Spinal cord (tissue), 10 donors: Measurements from ENCODE around the gene ZNF532. TPM values are rescaled to one million over a fixed set of nuclear protein-coding genes. Genes with fewer than 3 reads are reported as not detected.
"Not testable (repeated sequence)": the region's sequence is repeated elsewhere in the genome, so short reads cannot be mapped to it uniquely, and the experiment has no call there.

Experiments used
- DNase-seq, 6 donors: peaks; one replicate each; pipeline versions ENCODE4 v3.0.0 to v3.0.0-alpha.2; 2013 to 2015; ENCODE audit warnings: low spot score in 6 of 6, low read depth in 4 of 6
- H3K27ac ChIP-seq: one replicate; pipeline ENCODE4 v1.5.1; 2013; ENCODE audit warnings: low read depth, low read length, control low read depth
- H3K27me3 ChIP-seq: one replicate; pipeline ENCODE4 v1.6.1; 2013; ENCODE audit warnings: low read length; ENCODE audit not compliant: control insufficient read depth, insufficient read depth
- H3K36me3 ChIP-seq: one replicate; pipeline ENCODE4 v1.6.1; 2013; ENCODE audit warnings: low read length; ENCODE audit not compliant: control insufficient read depth, insufficient read depth
- H3K4me1 ChIP-seq: one replicate; pipeline ENCODE4 v1.6.1; 2013; ENCODE audit warnings: low read length; ENCODE audit not compliant: control insufficient read depth, insufficient read depth
- H3K4me3 ChIP-seq: one replicate; pipeline ENCODE4 v1.5.1; 2013; ENCODE audit warnings: low read depth, low read length, control low read depth
- H3K9me3 ChIP-seq: one replicate; pipeline ENCODE4 v1.6.1; 2013; ENCODE audit warnings: low read length; ENCODE audit not compliant: control insufficient read depth, insufficient read depth
- WGBS: methylation state at CpG from one replicate; pipeline ENCODE4 v1.1.5; 2013; ENCODE audit warnings: missing lambda C conversion rate; ENCODE audit not compliant: insufficient coverage; 5-methylcytosine and 5-hydroxymethylcytosine counted together
- long read RNA-seq, 4 donors: transcript quantifications; one replicate each; lab custom pipeline, GENCODE V29; 2026
- polyA plus RNA-seq, 2 donors: library from polyadenylated mRNA; unstranded; fragments of 120-200 nt; gene quantifications; one replicate each; pipeline ENCODE4 v1.2.1, GENCODE V29; 2013; ENCODE audit not compliant: insufficient read length in 2 of 2
- total RNA-seq, 2 donors: library from RNA; depleted of rRNA in 1 of 2; stranded (reverse); fragments of 120-200 nt in 1 of 2; fragments of >200 nt in 1 of 2; gene quantifications; one replicate each; pipeline versions ENCODE4 v1.2.3 to v1.2.4, GENCODE V29; 2013 to 2014
- donor health status: healthy.

Gene ZNF532
- total RNA-seq (100 to 1,000 TPM; 106 to 118 TPM), polyA plus RNA-seq (100 to 1,000 TPM; 126 to 147 TPM)
- long read RNA-seq, donor 1, full-length matches to known transcripts, result 23 of 23 reads
- long read RNA-seq, donor 1, partial matches to known transcripts, result 0 of 23 reads
- long read RNA-seq, donor 1, other reads (novel, unspliced or antisense), result 0 of 23 reads
- long read RNA-seq, donor 2, full-length matches to known transcripts, result 14 of 27 reads
- long read RNA-seq, donor 2, partial matches to known transcripts, result 13 of 27 reads
- long read RNA-seq, donor 2, other reads (novel, unspliced or antisense), result 0 of 27 reads
- long read RNA-seq, donor 3, full-length matches to known transcripts, result 20 of 40 reads
- long read RNA-seq, donor 3, partial matches to known transcripts, result 20 of 40 reads
- long read RNA-seq, donor 3, other reads (novel, unspliced or antisense), result 0 of 40 reads
- long read RNA-seq, donor 4, full-length matches to known transcripts, result 18 of 61 reads
- long read RNA-seq, donor 4, partial matches to known transcripts, result 43 of 61 reads
- long read RNA-seq, donor 4, other reads (novel, unspliced or antisense), result 0 of 61 reads

GRCh38 chr18:58864146-58865032, at the start of gene ZNF532:
TSS of gene ZNF532 (plus strand) at chr18:58864877. CDS start in a region left out here.
- Histone ChIP-seq H3K36me3 (peaks cover 6% of the 10 kb centered on the region), H3K27ac (peak within 1 kb of the TSS; percentile 96), H3K9me3 (no peaks in the 10 kb centered on the region), H3K4me1 (peaks cover 29% of the 10 kb centered on the region), H3K4me3 (peak within 1 kb of the TSS; percentile 36), H3K27me3 (no peaks in the 10 kb centered on the region)
- 0% methylated on average over 8 of the region's 17 CpGs for WGBS
- peak in 5 of 6 donors; percentile 84 to 97 (median 93) for DNase-seq

- H3K4me3 ChIP-seq, result no peak overlapping the region
- no peaks in the 10 kb centered on the region for H3K36me3 ChIP-seq
- no peak for DNase-seq
- H3K4me1 ChIP-seq, result peaks cover 4% of the 10 kb centered on the region
- no peaks in the 10 kb centered on the region for H3K27me3 ChIP-seq
- peak overlapping the region; percentile 27 for H3K27ac ChIP-seq
- 67% methylated on average over 1 of the region's 4 CpGs for WGBS
- no peaks in the 10 kb centered on the region for H3K9me3 ChIP-seq
Measured at GRCh38 chr18:58819051-58819450, 45.6 kb upstream of the ZNF532 start.

GRCh38 chr18:58820251-58820650, 44.4 kb upstream of the ZNF532 start:
- 83% methylated on average over 2 of the region's 3 CpGs for WGBS
- H3K4me1 ChIP-seq, result peaks cover 4% of the 10 kb centered on the region
- H3K4me3 ChIP-seq, result no peak overlapping the region
- no peak overlapping the region for H3K27ac ChIP-seq
- no peaks in the 10 kb centered on the region for H3K27me3 ChIP-seq
- no peaks in the 10 kb centered on the region for H3K36me3 ChIP-seq
- no peak for DNase-seq
- H3K9me3 ChIP-seq, result no peaks in the 10 kb centered on the region

- Histone ChIP-seq H3K36me3 (no peaks in the 10 kb centered on the region), H3K9me3 (peaks cover 2% of the 10 kb centered on the region), H3K27me3 (no peaks in the 10 kb centered on the region), H3K4me3 (no peak overlapping the region), H3K27ac (no peak overlapping the region), H3K4me1 (peaks cover 4% of the 10 kb centered on the region)
- DNase-seq, result no peak
- 98% methylated on average over 8 of the region's 13 CpGs for WGBS
Measured at GRCh38 chr18:58822944-58823343, 41.7 kb upstream of the ZNF532 start.

GRCh38 chr18:58823412-58823811, 41.3 kb upstream of the ZNF532 start:
- Histone ChIP-seq H3K36me3 (no peaks in the 10 kb centered on the region), H3K4me3 (no peak overlapping the region), H3K4me1 (peaks cover 4% of the 10 kb centered on the region), H3K27me3 (no peaks in the 10 kb centered on the region), H3K9me3 (peaks cover 2% of the 10 kb centered on the region), H3K27ac (no peak overlapping the region)
- WGBS, result 40% methylated on average over 2 of the region's 4 CpGs
- no peak for DNase-seq

GRCh38 chr18:58826926-58827325, 37.8 kb upstream of the ZNF532 start:
- not testable (repeated sequence) for H3K36me3 ChIP-seq, DNase-seq, H3K4me1 ChIP-seq, H3K4me3 ChIP-seq, H3K9me3 ChIP-seq, H3K27me3 ChIP-seq, H3K27ac ChIP-seq
- 96% methylated on average over 6 of the region's 6 CpGs for WGBS

- Histone ChIP-seq H3K4me1 (peaks cover 4% of the 10 kb centered on the region), H3K36me3 (no peaks in the 10 kb centered on the region), H3K9me3 (peaks cover 2% of the 10 kb centered on the region), H3K27me3 (no peaks in the 10 kb centered on the region), H3K4me3 (no peak overlapping the region), H3K27ac (no peak overlapping the region)
- 57% methylated on average over 4 of the region's 5 CpGs for WGBS
- DNase-seq, result no peak
Measured at GRCh38 chr18:58827428-58827827, 37.2 kb upstream of the ZNF532 start.

- Histone ChIP-seq H3K4me1 (peaks cover 4% of the 10 kb centered on the region), H3K4me3 (no peak overlapping the region), H3K27me3 (no peaks in the 10 kb centered on the region), H3K36me3 (no peaks in the 10 kb centered on the region), H3K27ac (no peak overlapping the region), H3K9me3 (peaks cover 2% of the 10 kb centered on the region)
- no peak for DNase-seq
- 97% methylated on average over 21 of the region's 24 CpGs for WGBS
Measured at GRCh38 chr18:58827886-58828285, 36.8 kb upstream of the ZNF532 start.

GRCh38 chr18:58828399-58829121, 36.1 kb upstream of the ZNF532 start:
- no peak for DNase-seq
- WGBS, result 94% methylated on average over 7 of the region's 12 CpGs
- no peaks in the 10 kb centered on the region for H3K27me3 ChIP-seq
- H3K9me3 ChIP-seq, result peaks cover 2% of the 10 kb centered on the region
- H3K36me3 ChIP-seq, result no peaks in the 10 kb centered on the region
- no peak overlapping the region for H3K4me3 ChIP-seq
- peak overlapping the region; percentile 10 for H3K27ac ChIP-seq
- peaks cover 4% of the 10 kb centered on the region for H3K4me1 ChIP-seq
